Measurements from ENCODE around the gene MTNR1B.
A peak's percentile ranks its signal among the peaks of the same experiment; 100 is the strongest.

The MTNR1B gene

GRCh38 chr11:93002380-93002779 is 32.9 kb downstream of the MTNR1B start:
- no peak overlapping the region for H2AFZ ChIP-seq (ENCODE audit: low read length, unreplicated experiment)
- peaks cover 25% of the 10 kb centered on the region for H3K4me1 ChIP-seq (ENCODE audit: control insufficient read depth, insufficient read depth, low read length, unreplicated experiment)
- H3K27me3 ChIP-seq (ENCODE audit: insufficient read depth, low read length), result no peaks in the 10 kb centered on the region
- no peaks in the 10 kb centered on the region for H3K36me3 ChIP-seq (ENCODE audit: insufficient read depth, low read length)
- no peak overlapping the region for H3K27ac ChIP-seq (ENCODE audit: low read depth, low read length)
- H3K79me2 ChIP-seq (ENCODE audit: control insufficient read depth, insufficient read depth, low read length, unreplicated experiment), result no peaks in the 10 kb centered on the region
- no peak overlapping the region for H3K4me3 ChIP-seq (ENCODE audit: low read depth, low read length)

- no peak overlapping the region for H3K4me3 ChIP-seq (ENCODE audit: low read depth, low read length)
- peaks cover 23% of the 10 kb centered on the region for H3K4me1 ChIP-seq (ENCODE audit: control insufficient read depth, insufficient read depth, low read length, unreplicated experiment)
- no peak overlapping the region for H2AFZ ChIP-seq (ENCODE audit: low read length, unreplicated experiment)
- no peaks in the 10 kb centered on the region for H3K79me2 ChIP-seq (ENCODE audit: control insufficient read depth, insufficient read depth, low read length, unreplicated experiment)
- no peaks in the 10 kb centered on the region for H3K36me3 ChIP-seq (ENCODE audit: insufficient read depth, low read length)
- H3K27me3 ChIP-seq (ENCODE audit: insufficient read depth, low read length), result no peaks in the 10 kb centered on the region
- H3K27ac ChIP-seq (ENCODE audit: low read depth, low read length), result no peak overlapping the region
Observed at GRCh38 chr11:93005239-93005638, 35.8 kb downstream of the MTNR1B start.

GRCh38 chr11:93013646-93014045 is 44.2 kb downstream of the MTNR1B start:
- Histone ChIP-seq H3K4me3 (ENCODE audit: low read depth, low read length) (no peak overlapping the region), H3K27me3 (ENCODE audit: insufficient read depth, low read length) (no peaks in the 10 kb centered on the region), H3K36me3 (ENCODE audit: insufficient read depth, low read length) (no peaks in the 10 kb centered on the region), H3K79me2 (ENCODE audit: control insufficient read depth, insufficient read depth, low read length, unreplicated experiment) (no peaks in the 10 kb centered on the region), H2AFZ (ENCODE audit: low read length, unreplicated experiment) (no peak overlapping the region), H3K27ac (ENCODE audit: low read depth, low read length) (no peak overlapping the region), H3K4me1 (ENCODE audit: control insufficient read depth, insufficient read depth, low read length, unreplicated experiment) (no peaks in the 10 kb centered on the region)

- Histone ChIP-seq H3K4me3 (ENCODE audit: low read depth, low read length) (no peak overlapping the region), H3K27me3 (ENCODE audit: insufficient read depth, low read length) (no peaks in the 10 kb centered on the region), H3K36me3 (ENCODE audit: insufficient read depth, low read length) (no peaks in the 10 kb centered on the region), H2AFZ (ENCODE audit: low read length, unreplicated experiment) (no peak overlapping the region), H3K79me2 (ENCODE audit: control insufficient read depth, insufficient read depth, low read length, unreplicated experiment) (no peaks in the 10 kb centered on the region), H3K27ac (ENCODE audit: low read depth, low read length) (no peak overlapping the region), H3K4me1 (ENCODE audit: control insufficient read depth, insufficient read depth, low read length, unreplicated experiment) (peaks cover 19% of the 10 kb centered on the region)
Observed at GRCh38 chr11:93016595-93016994, 47.1 kb downstream of the MTNR1B start.

GRCh38 chr11:93017821-93018690 is 48.6 kb downstream of the MTNR1B start:
- Histone ChIP-seq H3K79me2 (ENCODE audit: control insufficient read depth, insufficient read depth, low read length, unreplicated experiment) (no peaks in the 10 kb centered on the region), H3K4me3 (ENCODE audit: low read depth, low read length) (no peak overlapping the region), H3K27me3 (ENCODE audit: insufficient read depth, low read length) (no peaks in the 10 kb centered on the region), H3K4me1 (ENCODE audit: control insufficient read depth, insufficient read depth, low read length, unreplicated experiment) (peaks cover 19% of the 10 kb centered on the region), H3K27ac (ENCODE audit: low read depth, low read length) (no peak overlapping the region), H2AFZ (ENCODE audit: low read length, unreplicated experiment) (no peak overlapping the region), H3K36me3 (ENCODE audit: insufficient read depth, low read length) (no peaks in the 10 kb centered on the region)

- no peaks in the 10 kb centered on the region for H3K79me2 ChIP-seq (ENCODE audit: control insufficient read depth, insufficient read depth, low read length, unreplicated experiment)
- H3K27me3 ChIP-seq (ENCODE audit: insufficient read depth, low read length), result no peaks in the 10 kb centered on the region
- H2AFZ ChIP-seq (ENCODE audit: low read length, unreplicated experiment), result peak overlapping the region; percentile 89
- H3K36me3 ChIP-seq (ENCODE audit: insufficient read depth, low read length), result no peaks in the 10 kb centered on the region
- H3K4me1 ChIP-seq (ENCODE audit: control insufficient read depth, insufficient read depth, low read length, unreplicated experiment), result peaks cover 34% of the 10 kb centered on the region
- peak overlapping the region; percentile 82 for H3K27ac ChIP-seq (ENCODE audit: low read depth, low read length)
- peak overlapping the region; percentile 64 for H3K4me3 ChIP-seq (ENCODE audit: low read depth, low read length)
Observed at GRCh38 chr11:93020248-93021046, 51.0 kb downstream of the MTNR1B start.

- no peaks in the 10 kb centered on the region for H3K27me3 ChIP-seq (ENCODE audit: insufficient read depth, low read length)
- H3K36me3 ChIP-seq (ENCODE audit: insufficient read depth, low read length), result no peaks in the 10 kb centered on the region
- no peak overlapping the region for H3K4me3 ChIP-seq (ENCODE audit: low read depth, low read length)
- peaks cover 40% of the 10 kb centered on the region for H3K4me1 ChIP-seq (ENCODE audit: control insufficient read depth, insufficient read depth, low read length, unreplicated experiment)
- no peak overlapping the region for H2AFZ ChIP-seq (ENCODE audit: low read length, unreplicated experiment)
- no peak overlapping the region for H3K27ac ChIP-seq (ENCODE audit: low read depth, low read length)
- H3K79me2 ChIP-seq (ENCODE audit: control insufficient read depth, insufficient read depth, low read length, unreplicated experiment), result no peaks in the 10 kb centered on the region
Observed at GRCh38 chr11:93024369-93024768, 54.9 kb downstream of the MTNR1B start.

GRCh38 chr11:93025558-93026255 is 56.3 kb downstream of the MTNR1B start:
- Histone ChIP-seq H3K4me1 (ENCODE audit: control insufficient read depth, insufficient read depth, low read length, unreplicated experiment) (peaks cover 29% of the 10 kb centered on the region), H3K27me3 (ENCODE audit: insufficient read depth, low read length) (no peaks in the 10 kb centered on the region), H3K4me3 (ENCODE audit: low read depth, low read length) (no peak overlapping the region), H3K79me2 (ENCODE audit: control insufficient read depth, insufficient read depth, low read length, unreplicated experiment) (no peaks in the 10 kb centered on the region), H3K27ac (ENCODE audit: low read depth, low read length) (no peak overlapping the region), H2AFZ (ENCODE audit: low read length, unreplicated experiment) (no peak overlapping the region), H3K36me3 (ENCODE audit: insufficient read depth, low read length) (no peaks in the 10 kb centered on the region)

GRCh38 chr11:93028960-93029522 is 59.6 kb downstream of the MTNR1B start:
- Histone ChIP-seq H3K27ac (ENCODE audit: low read depth, low read length) (no peak overlapping the region), H3K27me3 (ENCODE audit: insufficient read depth, low read length) (no peaks in the 10 kb centered on the region), H3K4me3 (ENCODE audit: low read depth, low read length) (no peak overlapping the region), H3K79me2 (ENCODE audit: control insufficient read depth, insufficient read depth, low read length, unreplicated experiment) (no peaks in the 10 kb centered on the region), H3K4me1 (ENCODE audit: control insufficient read depth, insufficient read depth, low read length, unreplicated experiment) (peaks cover 20% of the 10 kb centered on the region), H3K36me3 (ENCODE audit: insufficient read depth, low read length) (no peaks in the 10 kb centered on the region), H2AFZ (ENCODE audit: low read length, unreplicated experiment) (no peak overlapping the region)

GRCh38 chr11:93031386-93031785 is 61.9 kb downstream of the MTNR1B start:
- H2AFZ ChIP-seq (ENCODE audit: low read length, unreplicated experiment), result no peak overlapping the region
- H3K79me2 ChIP-seq (ENCODE audit: control insufficient read depth, insufficient read depth, low read length, unreplicated experiment), result no peaks in the 10 kb centered on the region

More at GRCh38 chr11:93031386-93031785, 61.9 kb downstream of the MTNR1B start:
- Histone ChIP-seq H3K27me3 (ENCODE audit: insufficient read depth, low read length) (no peaks in the 10 kb centered on the region), H3K4me3 (ENCODE audit: low read depth, low read length) (no peak overlapping the region), H3K27ac (ENCODE audit: low read depth, low read length) (no peak overlapping the region), H3K36me3 (ENCODE audit: insufficient read depth, low read length) (no peaks in the 10 kb centered on the region), H3K4me1 (ENCODE audit: control insufficient read depth, insufficient read depth, low read length, unreplicated experiment) (no peaks in the 10 kb centered on the region)

Measured in ACC112 (cell line).